Fibroblast of lung (primary cell): ENCODE measurements around the gene PYGB.
"Not testable (repeated sequence)": the region's sequence is repeated elsewhere in the genome, so short reads cannot be mapped to it uniquely, and the experiment has no call there.

Experiments used
- EZH2 ChIP-seq: IDR thresholded peaks from 2 replicates; pipeline ENCODE4 v1.5.1; 2012; ENCODE audit warnings: low read length, control low read depth, mild to moderate bottlenecking; ENCODE audit errors: missing control alignments
- TF ChIP-seq, protein P1 (sequence below), 2 donors: IDR thresholded peaks in 1 of 2; conservative IDR thresholded peaks in 1 of 2; 1 replicate in 1 of 2; 2 replicates in 1 of 2; pipeline ENCODE4 v1.5.1; 2011 to 2012; ENCODE audit warnings: low read length in 2 of 2, control low read depth in 1 of 2, inconsistent platforms in 1 of 2, low read depth in 1 of 2, mild to moderate bottlenecking in 1 of 2

DNA sequence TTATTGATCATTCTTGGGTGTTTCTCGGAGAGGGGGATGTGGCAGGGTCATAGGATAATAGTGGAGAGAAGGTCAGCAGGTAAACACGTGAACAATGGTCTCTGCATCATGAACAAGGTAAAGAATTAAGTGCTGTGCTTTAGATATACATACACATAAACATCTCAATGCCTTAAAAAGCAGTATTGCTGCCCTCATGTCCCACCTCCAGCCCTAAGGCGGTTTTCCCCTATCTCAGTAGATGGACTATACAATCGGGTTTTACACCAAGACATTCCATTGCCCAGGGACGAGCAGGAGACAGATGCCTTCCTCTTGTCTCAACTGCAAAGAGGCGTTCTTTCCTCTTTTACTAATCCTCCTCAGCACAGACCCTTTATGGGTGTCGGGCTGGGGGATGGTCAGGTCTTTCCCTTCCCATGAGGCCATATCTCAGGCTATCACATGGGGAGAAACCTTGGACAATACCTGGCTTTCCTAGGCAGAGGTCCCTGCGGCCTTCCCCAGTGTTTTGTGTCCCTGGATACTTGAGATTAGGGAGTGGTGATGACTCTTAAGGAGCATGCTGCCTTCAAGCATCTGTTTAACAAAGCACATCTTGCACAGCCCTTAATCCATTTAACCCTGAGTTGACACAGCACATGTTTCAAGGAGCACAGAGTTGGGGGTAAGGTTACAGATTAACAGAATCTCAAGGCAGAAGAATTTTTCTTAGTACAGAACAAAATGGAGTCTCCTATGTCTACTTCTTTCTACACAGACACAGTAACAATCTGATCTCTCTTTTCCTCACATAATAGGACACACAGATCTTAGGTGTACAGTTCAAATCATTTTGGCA is 13.7 kb upstream of the PYGB start:
- TF ChIP-seq, protein P1, sequence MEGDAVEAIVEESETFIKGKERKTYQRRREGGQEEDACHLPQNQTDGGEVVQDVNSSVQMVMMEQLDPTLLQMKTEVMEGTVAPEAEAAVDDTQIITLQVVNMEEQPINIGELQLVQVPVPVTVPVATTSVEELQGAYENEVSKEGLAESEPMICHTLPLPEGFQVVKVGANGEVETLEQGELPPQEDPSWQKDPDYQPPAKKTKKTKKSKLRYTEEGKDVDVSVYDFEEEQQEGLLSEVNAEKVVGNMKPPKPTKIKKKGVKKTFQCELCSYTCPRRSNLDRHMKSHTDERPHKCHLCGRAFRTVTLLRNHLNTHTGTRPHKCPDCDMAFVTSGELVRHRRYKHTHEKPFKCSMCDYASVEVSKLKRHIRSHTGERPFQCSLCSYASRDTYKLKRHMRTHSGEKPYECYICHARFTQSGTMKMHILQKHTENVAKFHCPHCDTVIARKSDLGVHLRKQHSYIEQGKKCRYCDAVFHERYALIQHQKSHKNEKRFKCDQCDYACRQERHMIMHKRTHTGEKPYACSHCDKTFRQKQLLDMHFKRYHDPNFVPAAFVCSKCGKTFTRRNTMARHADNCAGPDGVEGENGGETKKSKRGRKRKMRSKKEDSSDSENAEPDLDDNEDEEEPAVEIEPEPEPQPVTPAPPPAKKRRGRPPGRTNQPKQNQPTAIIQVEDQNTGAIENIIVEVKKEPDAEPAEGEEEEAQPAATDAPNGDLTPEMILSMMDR (conservative IDR thresholded peaks at IDR 0.05 in 1 of 2, IDR thresholded peaks at IDR 0.05 in 1 of 2; ENCODE audit: low read depth in 1 of 2, low read length in 2 of 2) = not testable (repeated sequence)
- not testable (repeated sequence) for TF ChIP-seq EZH2
